GM12878 (cell line): Measurements from ENCODE around the gene CBY3. TPM values are rescaled to one million over a fixed set of nuclear protein-coding genes. Genes with fewer than 3 reads are reported as not detected.

Experiments used
- ATAC-seq: fragments of 200-7000 bp; cut with Tn5 transposase; 3 replicates; pipeline ENCODE4 v1.9.1; 2020; ENCODE audit warnings: mild to moderate bottlenecking, moderate library complexity
- BruUV-seq: library from RNA; stranded (reverse); fragments of 400-500 nt; replicated peaks from 2 replicates; lab custom pipeline; 2021; lab: Mats Ljungman, UMichigan
- CTCF ChIA-PET: fragments of 300-600 bp; sonication (Branson Sonifier 250); formaldehyde crosslinking; extraction: SDS; loops from one replicate; lab custom pipeline; 2021; ENCODE audit warnings: inconsistent platforms; lab: Yijun Ruan, JAX
- POLR2A ChIA-PET: fragments of 350-600 bp; formaldehyde crosslinking; extraction: SDS; loops from one replicate; lab custom pipeline; 2021; ENCODE audit warnings: inconsistent platforms; lab: Charles Lee
- RAD21 ChIA-PET: fragments of 300-600 bp; sonication (Branson Sonifier 250); formaldehyde crosslinking; loops from one replicate; lab custom pipeline; 2023; ENCODE audit warnings: antibody characterized with exemption; ENCODE audit not compliant: unreplicated experiment; lab: Charles Lee
- SMC1A ChIA-PET: fragments of 300-600 bp; sonication (Branson Sonifier 250); formaldehyde crosslinking; loops from one replicate; lab custom pipeline; 2023; ENCODE audit not compliant: unreplicated experiment, uncharacterized antibody; lab: Charles Lee
- DNase-seq: peaks from one replicate; pipeline ENCODE4 v3.0.0-alpha.2; 2011; ENCODE audit warnings: low read depth, low spot score
- FAIRE-seq: peaks from 3 replicates; lab custom pipeline; 2011; peaks lifted over from hg19 to GRCh38; lab: Jason Lieb, UNC
- H2AFZ ChIP-seq: 2 replicates; pipeline ENCODE4 v1.6.0; 2011; ENCODE audit warnings: low read depth, low read length, control low read depth; ENCODE audit not compliant: control insufficient read depth
- H3K27ac ChIP-seq: 2 replicates; pipeline ENCODE4 v1.5.1; 2011; ENCODE audit warnings: control low read depth; ENCODE audit not compliant: control insufficient read depth, insufficient read depth
- H3K27me3 ChIP-seq, 2 experiments: replicated peaks in 1 of 2; 2 replicates each; pipeline versions ENCODE4 v1.6.0 to v1.6.1; 2011; ENCODE audit warnings: low read length in 1 of 2; ENCODE audit not compliant: control insufficient read depth in 2 of 2, insufficient read depth in 2 of 2
- H3K36me3 ChIP-seq, 2 experiments: 2 replicates each; pipeline ENCODE4 v1.5.1; 2011; ENCODE audit warnings: low read length in 1 of 2; ENCODE audit not compliant: control insufficient read depth in 2 of 2, insufficient read depth in 2 of 2
- H3K4me1 ChIP-seq: 2 replicates; pipeline ENCODE4 v1.6.1; 2011; ENCODE audit warnings: mild to moderate bottlenecking, low read length, moderate library complexity, mixed read lengths; ENCODE audit not compliant: control insufficient read depth, insufficient read depth
- H3K4me2 ChIP-seq: 2 replicates; pipeline ENCODE4 v1.6.0; 2011; ENCODE audit warnings: control low read depth; ENCODE audit not compliant: control insufficient read depth, insufficient read depth
- H3K4me3 ChIP-seq: fragments of 200-600 bp; sonication (generic); 2 replicates; pipeline ENCODE4 v1.5.1; 2016
- H3K79me2 ChIP-seq: 2 replicates; pipeline ENCODE4 v1.6.0; 2011; ENCODE audit warnings: low read length; ENCODE audit not compliant: control insufficient read depth, insufficient read depth
- H3K9ac ChIP-seq: 2 replicates; pipeline ENCODE4 v1.8.0; 2011; ENCODE audit warnings: low read length, control low read depth, mixed read lengths; ENCODE audit not compliant: control insufficient read depth, insufficient read depth
- H3K9me3 ChIP-seq: replicated peaks from 3 replicates; pipeline ENCODE4 v1.5.1; 2011; ENCODE audit warnings: mild to moderate bottlenecking, low read length; ENCODE audit not compliant: control insufficient read depth, insufficient read depth
- H4K20me1 ChIP-seq: 2 replicates; pipeline ENCODE4 v1.6.0; 2011; ENCODE audit not compliant: control insufficient read depth, insufficient read depth
- BACH1 ChIP-seq: fragments of 450-650 bp; IDR thresholded peaks from 2 replicates; pipeline ENCODE4 v1.6.1; 2017; ENCODE audit warnings: mild to moderate bottlenecking, borderline replicate concordance
- ESRRA ChIP-seq: IDR thresholded peaks from 2 replicates; pipeline ENCODE4 v1.6.1; 2012; ENCODE audit warnings: mild to moderate bottlenecking, low read length, improper control_type of control experiment
- FOXM1 ChIP-seq: IDR thresholded peaks from 2 replicates; pipeline ENCODE4 v1.6.1; 2012; ENCODE audit warnings: low read depth, mild to moderate bottlenecking, inconsistent platforms, low read length, moderate library complexity
- HDAC6 ChIP-seq: fragments of 200-600 bp; sonication (generic); IDR thresholded peaks from one replicate; pipeline ENCODE4 v1.8.0; 2017; ENCODE audit warnings: antibody characterized with exemption; ENCODE audit not compliant: unreplicated experiment
- KLF5 ChIP-seq: fragments of 450-650 bp; IDR thresholded peaks from 2 replicates; pipeline ENCODE4 v1.6.1; 2014; ENCODE audit warnings: mild to moderate bottlenecking; ENCODE audit not compliant: partially characterized antibody
- NR2C1 ChIP-seq: fragments of 450-650 bp; IDR thresholded peaks from 2 replicates; pipeline ENCODE4 v1.6.1; 2017; ENCODE audit warnings: antibody characterized with exemption, mild to moderate bottlenecking, moderate library complexity
- PAX8 ChIP-seq: fragments of 450-650 bp; IDR thresholded peaks from 2 replicates; pipeline ENCODE4 v1.6.1; 2017; ENCODE audit warnings: mild to moderate bottlenecking, moderate library complexity
- SREBF2 ChIP-seq: IDR thresholded peaks from 2 replicates; pipeline ENCODE4 v1.6.1; 2012; ENCODE audit warnings: mild to moderate bottlenecking, low read length
- SRF ChIP-seq, 2 experiments: IDR thresholded peaks; 2 replicates each; pipeline ENCODE4 v1.6.1; 2011; ENCODE audit warnings: low read depth in 2 of 2, low read length in 2 of 2, mild to moderate bottlenecking in 1 of 2, moderate library complexity in 1 of 2
- YY1 ChIP-seq: IDR thresholded peaks from 2 replicates; pipeline ENCODE4 v1.6.1; 2011; ENCODE audit warnings: low read depth, mild to moderate bottlenecking, low read length
- WGBS: methylation state at CpG from one replicate; pipeline ENCODE4 v1.1.6; 2016; ENCODE audit warnings: low lambda C conversion rate; ENCODE audit not compliant: insufficient replicate concordance, insufficient coverage; ENCODE audit errors: missing lambda C conversion rate; 5-methylcytosine and 5-hydroxymethylcytosine counted together
- in situ Hi-C: fragments of 300-500 bp; cut with MboI; formaldehyde crosslinking; loops from 9 replicates; pipeline ENCODE4 v1.14.3; 2018; ENCODE audit warnings: mixed read lengths
- intact Hi-C: fragments of 100-400 bp; cut with micrococcal nuclease; formaldehyde crosslinking; loops from one replicate; pipeline ENCODE4 v1.14.2; 2022; ENCODE audit not compliant: unreplicated experiment
- polyA plus RNA-seq, 11 experiments: library from polyadenylated mRNA; depleted of rRNA in 4 of 11; unstranded in 6 of 11; stranded (reverse) in 5 of 11; fragments of >200 nt; fragmentation: Nextera tagmentation in 4 of 11; fragmentation: Illumina TruSeq in 1 of 11; extraction: Ambion mirVana in 4 of 11; extraction: Trizol in 1 of 11; gene quantifications; 1 replicate in 1 of 11; 2 replicates in 10 of 11; pipeline versions ENCODE4 v1.2.1 to v1.2.3, GENCODE V29; 2011 to 2016; ENCODE audit warnings: inconsistent platforms in 2 of 11, missing spikeins in 2 of 11, low read depth in 1 of 11
- total RNA-seq, 4 experiments: library from RNA; depleted of rRNA in 3 of 4; stranded (reverse); fragments of >200 nt in 3 of 4; fragmentation: Illumina TruSeq in 1 of 4; extraction: Trizol in 1 of 4; gene quantifications; 2 replicates each; pipeline versions ENCODE4 v1.2.1 to v1.2.3, GENCODE V29; 2013 to 2021

CBY3 gene
- total and polyA plus RNA-seq, 10 of the 15 experiments (the other 5 are each of a cell fraction or from before 2014, with no cell fraction given): 0.10 to 1.2 (median 0.47) TPM; not detected in 5

- in situ Hi-C loops: no loop called here
- ChIA-PET SMC1A (interaction anchor here (0.9 to 3.3 kb wide), 3 partner anchors 16 to 60 kb away, joined by 3 to 15 read pairs (median 12); partner anchors contain the start of gene MAML1), CTCF (interaction anchor here (0.6 to 4.8 kb wide), 9 partner anchors 7 to 1298 kb away, joined by 3 to 24 read pairs (median 6); partner anchors contain the start of gene MAML1), POLR2A (interaction anchor here (0.6 to 2.3 kb wide), 9 partner anchors 13 to 1054 kb away, joined by 3 to 14 read pairs (median 5); partner anchors contain the start of genes HNRNPH1 and MAML1), RAD21 (interaction anchor here (1.7 to 1.9 kb wide), 2 partner anchors 17 to 57 kb away, joined by 6 to 11 read pairs; partner anchors contain the start of gene HNRNPH1)
- Histone ChIP-seq H3K9me3 (no peaks in the 10 kb centered on the region), H3K27me3 (no peaks in the 10 kb centered on the region), H3K27ac (no peak overlapping the region), H3K4me1 (peaks cover 11% of the 10 kb centered on the region), H3K9ac (no peak overlapping the region), H3K4me3 (no peak overlapping the region; the same call in 1 of the 2 replicates), H3K4me2 (peak overlapping the region; percentile 47), H3K36me3 (no peaks in the 10 kb centered on the region), H3K79me2 (peaks cover 32% of the 10 kb centered on the region), H4K20me1 (no peaks in the 10 kb centered on the region), H2AFZ (no peak overlapping the region)
- DNase-seq: no peak
- TF ChIP-seq ESRRA (no peak), BACH1 (no peak), NR2C1 (no peak), KLF5 (no peak), SRF (IDR thresholded peaks at IDR 0.05; ENCODE audit: low read depth in 2 of 2, low read length in 2 of 2) (no peak), HDAC6 (no peak), FOXM1 (no peak), PAX8 (no peak), SREBF2 (no peak), YY1 (no peak)
- no TSS peak for BruUV-seq
- WGBS: 100% methylated on average over 7 of the region's 9 CpGs
- FAIRE-seq: no peak
- ATAC-seq: no peak
- intact Hi-C loops: no loop called here
Measured at GRCh38 chr5:179680014-179680779, 637 bp downstream of the CBY3 start.
